PFSK-1 (cell line): Measurements from ENCODE around the gene FADS2.

Experiments
- POLR2AphosphoS5 ChIP-seq: IDR thresholded peaks from 2 replicates; pipeline ENCODE4 v1.6.1; 2012; ENCODE audit warnings: low read depth, mild to moderate bottlenecking, control low read depth, low read length, moderate library complexity
- REST ChIP-seq, 2 experiments: IDR thresholded peaks; 2 replicates each; pipeline versions ENCODE4 v1.6.1 to v1.8.0; 2011 to 2012; ENCODE audit warnings: low read depth in 2 of 2, low read length in 2 of 2, control low read depth in 1 of 2, inconsistent platforms in 1 of 2, mild to moderate bottlenecking in 1 of 2, moderate library complexity in 1 of 2; ENCODE audit not compliant: insufficient read depth in 1 of 2

GRCh38 chr11:61908730-61909316 is 80.7 kb downstream of the FADS2 start:
- no peak for TF ChIP-seq POLR2AphosphoS5
- no peak for TF ChIP-seq REST (IDR thresholded peaks at IDR 0.05; ENCODE audit: insufficient read depth in 1 of 2, low read depth in 2 of 2, low read length in 2 of 2)
